Epithelial cell of prostate (primary cell): ENCODE measurements around the gene POLR3GL.
"Not testable (repeated sequence)": the region's sequence is repeated elsewhere in the genome, so short reads cannot be mapped to it uniquely, and the experiment has no call there.

ENCODE experiments used
- DNase-seq: peaks from one replicate; pipeline ENCODE4 v3.0.0-alpha.2; 2011; ENCODE audit warnings: low read depth, low spot score
- H3K27ac ChIP-seq: fragments of 450-650 bp; 2 replicates; pipeline ENCODE4 v1.5.1; 2017; ENCODE audit warnings: mild to moderate bottlenecking

Gene POLR3GL

GRCh38 chr1:145964328-145965118, at the start of gene POLR3GL, which contains the start of gene ANKRD34A:
Gene POLR3GL, plus strand, starts transcription at chr1:145964690. Its CDS starts 10,176 bp downstream, at chr1:145974866.
Gene ANKRD34A, minus strand, starts transcription at chr1:145964575. Its CDS starts 2,816 bp downstream, at chr1:145961759.
- H3K27ac ChIP-seq, result peak within 1 kb of the TSS; percentile 50
- DNase-seq, result peak; percentile 64

GRCh38 chr1:145916745-145917144, 47.7 kb upstream of the POLR3GL start:
- no peak for DNase-seq
- no peak overlapping the region for H3K27ac ChIP-seq

GRCh38 chr1:145917595-145917994, 46.9 kb upstream of the POLR3GL start:
- H3K27ac ChIP-seq, result peak overlapping the region; percentile 82
- no peak for DNase-seq

- peak within 1 kb of the TSS; percentile 82 for H3K27ac ChIP-seq
- peak; percentile 65 for DNase-seq
These were observed 46.1 kb upstream of the POLR3GL start, which contains the start of gene PEX11B for GRCh38 chr1:145918144-145918991. Gene PEX11B, minus strand, starts transcription at chr1:145918717. Its CDS starts 29 bp downstream, at chr1:145918688.

- no peak for DNase-seq
- peak overlapping the region; percentile 82 for H3K27ac ChIP-seq
These were observed 45.2 kb upstream of the POLR3GL start for GRCh38 chr1:145918992-145919939.

- H3K27ac ChIP-seq, DNase-seq: not testable (repeated sequence)
These were observed 44.2 kb upstream of the POLR3GL start for GRCh38 chr1:145920297-145920696.

- DNase-seq, result no peak
These were observed 42.2 kb upstream of the POLR3GL start for GRCh38 chr1:145922266-145922665.

GRCh38 chr1:145926686-145927062, 37.8 kb upstream of the POLR3GL start:
- DNase-seq, result no peak
- H3K27ac ChIP-seq, result peak overlapping the region; percentile 78

More at GRCh38 chr1:145922266-145922665, 42.2 kb upstream of the POLR3GL start:
- H3K27ac ChIP-seq, result peak overlapping the region; percentile 18

GRCh38 chr1:145927063-145927886, 37.2 kb upstream of the POLR3GL start, which contains the start of gene RBM8A:
Gene RBM8A, minus strand, starts transcription at chr1:145927484. Its CDS starts 58 bp downstream, at chr1:145927426.
- DNase-seq, result peak; percentile 92
- H3K27ac ChIP-seq, result peak within 1 kb of the TSS; percentile 78

GRCh38 chr1:145927916-145928643, 36.4 kb upstream of the POLR3GL start:
- peak overlapping the region; percentile 78 for H3K27ac ChIP-seq
- no peak for DNase-seq

- not testable (repeated sequence) for DNase-seq, H3K27ac ChIP-seq
These were observed 31.9 kb upstream of the POLR3GL start for GRCh38 chr1:145932522-145933009.

- no peak for DNase-seq
- no peak overlapping the region for H3K27ac ChIP-seq
These were observed 28.8 kb upstream of the POLR3GL start for GRCh38 chr1:145935708-145936107.

- DNase-seq, result no peak
- H3K27ac ChIP-seq, result no peak overlapping the region
These were observed 28.2 kb upstream of the POLR3GL start for GRCh38 chr1:145936247-145936646.

GRCh38 chr1:145937436-145937835, 27.1 kb upstream of the POLR3GL start:
- no peak for DNase-seq
- H3K27ac ChIP-seq, result no peak overlapping the region

- DNase-seq, result no peak
- H3K27ac ChIP-seq, result no peak overlapping the region
These were observed 22.1 kb upstream of the POLR3GL start for GRCh38 chr1:145942405-145942804.

- no peak for DNase-seq
- no peak overlapping the region for H3K27ac ChIP-seq
These were observed 21.6 kb upstream of the POLR3GL start for GRCh38 chr1:145942871-145943270.

- H3K27ac ChIP-seq, result no peak overlapping the region
- DNase-seq, result no peak
These were observed 20.0 kb upstream of the POLR3GL start for GRCh38 chr1:145944532-145944931.

- DNase-seq, result no peak
- H3K27ac ChIP-seq, result no peak overlapping the region
These were observed 18.0 kb upstream of the POLR3GL start for GRCh38 chr1:145946477-145946986.
